Measurements from ENCODE around the gene XPA. TPM values are rescaled to one million over a fixed set of nuclear protein-coding genes. Genes with fewer than 3 reads are reported as not detected.

XPA gene
- total RNA-seq, 1 donor from 2014 or later, result 12.3 TPM

DNA sequence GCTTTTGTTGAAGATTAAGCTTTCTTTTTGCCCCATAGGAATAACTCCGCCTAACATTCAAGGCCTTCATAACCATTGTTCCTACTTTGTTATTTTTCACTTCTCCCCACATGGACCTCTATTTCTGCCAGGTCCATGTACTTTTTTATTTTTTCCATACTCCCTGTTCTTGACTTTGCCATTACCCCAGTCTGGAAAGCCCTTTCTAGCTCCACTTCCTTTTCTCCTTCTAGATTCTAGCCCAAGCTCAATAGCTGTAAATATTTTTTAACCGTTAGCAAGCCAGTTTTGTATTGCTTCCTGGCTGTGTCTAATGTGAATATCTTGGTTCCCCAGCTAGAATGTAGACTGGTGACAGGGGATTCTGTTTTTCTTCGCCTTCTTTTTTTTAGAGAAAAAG lies 37.4 kb downstream of the XPA start:
- H3K4me3 Mint-ChIP-seq (ENCODE audit: unreplicated experiment), result no peak overlapping the region
- peaks cover 10% of the 10 kb centered on the region for H3K36me3 Mint-ChIP-seq (ENCODE audit: unreplicated experiment)
- DNase-seq, result no peak
- no peaks in the 10 kb centered on the region for H3K9me3 Mint-ChIP-seq (ENCODE audit: unreplicated experiment)
- peaks cover 3% of the 10 kb centered on the region for H3K4me1 Mint-ChIP-seq (ENCODE audit: low read depth, unreplicated experiment)
- TF ChIP-seq CTCF (IDR thresholded peaks at IDR 0.05; ENCODE audit: partially characterized antibody, unreplicated experiment), result no peak
- no peak overlapping the region for H3K27ac Mint-ChIP-seq (ENCODE audit: unreplicated experiment)
- H3K27me3 Mint-ChIP-seq (ENCODE audit: unreplicated experiment), result no peaks in the 10 kb centered on the region

GRCh38 chr9:97658707-97659106 lies 38.4 kb downstream of the XPA start:
- H3K27ac Mint-ChIP-seq (ENCODE audit: unreplicated experiment), result no peak overlapping the region
- H3K4me1 Mint-ChIP-seq (ENCODE audit: low read depth, unreplicated experiment), result peaks cover 3% of the 10 kb centered on the region
- TF ChIP-seq CTCF (IDR thresholded peaks at IDR 0.05; ENCODE audit: partially characterized antibody, unreplicated experiment), result no peak
- peaks cover 3% of the 10 kb centered on the region for H3K36me3 Mint-ChIP-seq (ENCODE audit: unreplicated experiment)
- no peak overlapping the region for H3K4me3 Mint-ChIP-seq (ENCODE audit: unreplicated experiment)
- DNase-seq, result no peak
- no peaks in the 10 kb centered on the region for H3K9me3 Mint-ChIP-seq (ENCODE audit: unreplicated experiment)
- no peaks in the 10 kb centered on the region for H3K27me3 Mint-ChIP-seq (ENCODE audit: unreplicated experiment)

DNA sequence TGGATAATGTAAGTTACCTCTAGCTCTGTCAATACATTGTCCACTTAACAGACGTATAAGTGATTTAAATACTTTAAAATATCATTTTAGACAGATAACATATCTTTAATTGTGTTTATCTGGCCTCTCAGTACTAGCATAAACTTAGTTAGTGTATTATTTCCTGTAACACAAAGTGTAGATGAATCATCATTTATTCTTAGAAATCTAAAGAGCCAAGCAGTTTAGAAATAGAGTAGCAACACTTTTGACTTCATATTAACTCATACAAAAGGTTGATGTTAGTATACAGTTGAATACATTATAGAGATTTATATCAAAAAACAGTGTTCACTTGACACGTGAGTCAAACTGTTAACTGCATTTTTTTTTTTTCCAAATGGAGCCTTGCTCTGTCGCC lies 45.5 kb downstream of the XPA start:
- Mint-ChIP-seq H3K36me3 (ENCODE audit: unreplicated experiment) (no peaks in the 10 kb centered on the region), H3K27me3 (ENCODE audit: unreplicated experiment) (no peaks in the 10 kb centered on the region), H3K27ac (ENCODE audit: unreplicated experiment) (no peak overlapping the region), H3K4me3 (ENCODE audit: unreplicated experiment) (no peak overlapping the region), H3K4me1 (ENCODE audit: low read depth, unreplicated experiment) (peaks cover 2% of the 10 kb centered on the region), H3K9me3 (ENCODE audit: unreplicated experiment) (no peaks in the 10 kb centered on the region)
- TF ChIP-seq CTCF (IDR thresholded peaks at IDR 0.05; ENCODE audit: partially characterized antibody, unreplicated experiment), result no peak
- no peak for DNase-seq

- no peak overlapping the region for H3K4me3 Mint-ChIP-seq (ENCODE audit: unreplicated experiment)
- H3K4me1 Mint-ChIP-seq (ENCODE audit: low read depth, unreplicated experiment), result no peaks in the 10 kb centered on the region
- H3K36me3 Mint-ChIP-seq (ENCODE audit: unreplicated experiment), result no peaks in the 10 kb centered on the region
- TF ChIP-seq CTCF (IDR thresholded peaks at IDR 0.05; ENCODE audit: partially characterized antibody, unreplicated experiment), result no peak
- DNase-seq, result no peak
- no peaks in the 10 kb centered on the region for H3K27me3 Mint-ChIP-seq (ENCODE audit: unreplicated experiment)
- no peaks in the 10 kb centered on the region for H3K9me3 Mint-ChIP-seq (ENCODE audit: unreplicated experiment)
- H3K27ac Mint-ChIP-seq (ENCODE audit: unreplicated experiment), result no peak overlapping the region
Measured at GRCh38 chr9:97647996-97648395, 49.1 kb downstream of the XPA start.

DNA sequence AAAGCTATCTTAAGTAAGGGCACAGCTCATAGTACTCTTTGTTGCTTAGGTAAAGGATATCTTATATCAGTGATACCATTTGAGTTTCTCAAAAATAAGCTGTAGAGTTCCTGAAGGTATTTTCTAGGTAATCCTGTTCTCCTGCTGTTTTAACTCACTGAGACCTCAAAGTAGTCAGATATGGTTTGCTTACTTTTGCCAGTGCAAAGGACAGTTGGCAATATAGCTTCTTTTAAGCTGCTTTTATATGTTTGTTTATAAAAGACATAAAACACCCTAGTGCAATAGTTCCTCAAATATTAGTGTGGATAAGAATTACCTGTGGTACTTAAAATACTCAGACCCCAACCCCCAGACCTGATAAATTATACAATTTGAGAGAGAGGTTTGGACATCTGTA lies 51.4 kb downstream of the XPA start:
- Mint-ChIP-seq H3K9me3 (ENCODE audit: unreplicated experiment) (no peaks in the 10 kb centered on the region), H3K36me3 (ENCODE audit: unreplicated experiment) (no peaks in the 10 kb centered on the region), H3K27ac (ENCODE audit: unreplicated experiment) (no peak overlapping the region), H3K4me3 (ENCODE audit: unreplicated experiment) (no peak overlapping the region), H3K27me3 (ENCODE audit: unreplicated experiment) (no peaks in the 10 kb centered on the region), H3K4me1 (ENCODE audit: low read depth, unreplicated experiment) (no peaks in the 10 kb centered on the region)
- no peak for TF ChIP-seq CTCF (IDR thresholded peaks at IDR 0.05; ENCODE audit: partially characterized antibody, unreplicated experiment)
- DNase-seq, result no peak

Measured in glutamatergic neuron (in vitro differentiated cells).